ENCODE measurements around the gene MYH14. TPM values are rescaled to one million over a fixed set of nuclear protein-coding genes. Genes with fewer than 3 reads are reported as not detected.

Gene MYH14
- total and polyA plus RNA-seq, 2 of the 8 experiments (the other 6 are each of a cell fraction or from before 2014, with no cell fraction given) = 17.3 to 28.6 TPM

DNA sequence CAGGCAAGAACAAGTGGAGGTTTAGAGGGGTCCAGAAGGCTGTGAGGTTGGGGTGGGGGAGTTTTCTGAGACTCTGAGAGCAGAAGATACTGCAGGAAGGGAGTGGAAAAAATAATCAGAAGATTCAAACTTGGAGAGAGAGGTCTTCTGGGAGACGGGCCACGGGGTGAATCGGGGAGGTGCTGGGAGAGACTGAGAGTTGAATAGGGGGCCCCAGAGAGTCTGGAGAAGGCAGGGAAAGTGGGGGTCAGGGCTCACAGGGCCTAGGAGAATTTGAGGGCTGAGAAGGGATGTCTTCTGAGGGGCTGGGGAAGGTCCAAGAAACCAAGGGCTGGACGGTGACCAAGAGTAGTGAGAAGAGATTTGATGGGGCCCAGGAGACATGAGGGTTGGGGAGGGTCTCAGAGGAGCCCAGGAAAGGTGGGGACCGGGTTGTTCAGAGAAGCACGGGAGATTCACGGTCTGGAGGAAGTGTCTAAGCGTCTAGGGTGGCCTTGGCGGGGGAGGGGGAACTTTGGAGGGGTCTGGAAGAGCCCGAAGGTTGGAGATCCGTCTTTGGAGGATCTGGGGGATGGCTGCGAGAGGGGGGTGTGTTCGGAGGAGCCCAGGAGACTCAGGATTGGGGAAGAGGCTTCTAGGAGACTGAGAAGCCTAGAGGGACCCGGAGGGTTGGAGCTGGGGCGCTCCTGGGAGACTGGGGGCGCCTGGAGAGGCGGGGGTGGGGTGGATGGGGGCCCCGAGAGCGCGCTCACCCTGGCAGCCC is 124.2 kb downstream of the MYH14 start:
- peaks cover 5 to 15% (median 12%) of the 10 kb centered on the region in 4 experiments; a peak in 6 of 7 replicates for H3K27me3 ChIP-seq (replicated peaks in 1 of 4; ENCODE audit: control insufficient read depth in 3 of 4, extremely low read depth in 1 of 4, insufficient read depth in 3 of 4, low read length in 3 of 4)
- H3K4me3 ChIP-seq (ENCODE audit: extremely low read depth in 1 of 4, insufficient read depth in 2 of 4, low read depth in 3 of 4, low read length in 4 of 4) = peak overlapping the region in 2 of 4 experiments; percentile 53 to 68; a peak in 4 of 8 replicates
- H3K9ac ChIP-seq (replicated peaks in 1 of 4; ENCODE audit: extremely low read depth in 1 of 4, low read depth in 3 of 4, low read length in 3 of 4) = no peak overlapping the region

More for the DNA sequence above, 124.2 kb downstream of the MYH14 start:
- Histone ChIP-seq H2BK120ac (replicated peaks; ENCODE audit: low read depth, low read length) (no peak overlapping the region), H3K56ac (replicated peaks; ENCODE audit: insufficient read length, low read depth, low read length) (no peak overlapping the region), H2AFZ (ENCODE audit: low read length) (no peak overlapping the region), H3K23me2 (ENCODE audit: low read depth, low read length) (peaks cover 37% of the 10 kb centered on the region), H3K79me1 (ENCODE audit: low read depth, low read length) (peaks cover 6% of the 10 kb centered on the region; the same call in 1 of the 2 replicates), H3K4ac (replicated peaks; ENCODE audit: insufficient read length, low read depth, low read length) (no peak overlapping the region), H2BK20ac (ENCODE audit: low read length) (no peak overlapping the region), H3K4me1 (replicated peaks in 1 of 4; ENCODE audit: control insufficient read depth in 3 of 4, insufficient read depth in 4 of 4, low read length in 3 of 4) (peaks cover 2 to 28% (median 13%) of the 10 kb centered on the region in 4 experiments), H2BK5ac (ENCODE audit: low read depth, low read length) (no peak overlapping the region), H4K5ac (ENCODE audit: insufficient read length, low read depth, low read length) (no peak overlapping the region), H4K20me1 (replicated peaks in 1 of 2; ENCODE audit: control insufficient read depth in 1 of 2, insufficient read depth in 2 of 2, low read length in 2 of 2) (peaks cover 15 to 21% of the 10 kb centered on the region in 2 experiments), H3K14ac (ENCODE audit: insufficient read length) (no peak overlapping the region), H2BK12ac (ENCODE audit: low read depth, low read length) (no peak overlapping the region; the same call in 1 of the 2 replicates), H4K91ac (replicated peaks; ENCODE audit: insufficient read length, low read length) (no peak overlapping the region), H3K79me2 (ENCODE audit: control insufficient read depth in 1 of 2, insufficient read depth in 2 of 2, low read length in 2 of 2) (peaks cover 3 to 10% of the 10 kb centered on the region in 2 experiments; a peak in 2 of 4 replicates), H3K9me3 (ENCODE audit: insufficient read depth in 2 of 2, low read depth in 1 of 2, low read length in 1 of 2) (no peaks in the 10 kb centered on the region), H2AK5ac (ENCODE audit: low read depth, low read length) (no peak overlapping the region), H3K27ac (ENCODE audit: low read depth, low read length) (no peak overlapping the region), H3K18ac (ENCODE audit: extremely low read depth, low read length) (no peak overlapping the region), H3K36me3 (ENCODE audit: control insufficient read depth in 2 of 4, insufficient read depth in 4 of 4, low read length in 3 of 4) (peaks cover 3 to 7% (median 5%) of the 10 kb centered on the region in 4 experiments; a peak in 4 of 8 replicates), H3K23ac (ENCODE audit: insufficient read length) (no peak overlapping the region), H2BK15ac (ENCODE audit: low read length) (no peak overlapping the region), H4K8ac (ENCODE audit: extremely low read depth, insufficient read depth, low read length) (no peak overlapping the region), H3K4me2 (ENCODE audit: insufficient read depth in 1 of 2, low read depth in 2 of 2, low read length in 2 of 2) (peak overlapping the region; percentile 89 to 91)
- WGBS, 2 experiments (ENCODE audit: extremely low coverage in 1 of 2, insufficient coverage in 1 of 2, insufficient read length in 1 of 2, insufficient replicate concordance in 2 of 2, low coverage in 1 of 2, low lambda C conversion rate in 2 of 2, missing lambda C conversion rate in 1 of 2) = 64% methylated on average over 11 of the region's 20 CpGs; no CpG with 5 or more reads in 1 of the 2 experiments
- POLR2A ChIA-PET (ENCODE audit: partially characterized antibody) = interaction anchor here (2.2 to 4.3 kb wide), 4 partner anchors 10 to 15 kb away, joined by 21 to 46 read pairs (median 34); no protein-coding TSS in a partner anchor
- FAIRE-seq (no peak), DNase-seq (ENCODE audit: low read depth in 1 of 2, low spot score in 2 of 2) (no peak)
- CTCF ChIA-PET (ENCODE audit: partially characterized antibody) = interaction anchor here (0.9 to 3.0 kb wide), 11 partner anchors 12 to 229 kb away, joined by 3 to 10 read pairs (median 4); no protein-coding TSS in a partner anchor
